A549 (cell line): ENCODE measurements around the gene SIVA1.

Source experiments
- ATOH8 ChIP-seq: fragments of 250-450 bp; sonication (Bioruptor Pico); IDR thresholded peaks from 2 replicates; pipeline ENCODE4 v1.5.0; 2020; ENCODE audit warnings: low read depth, mild to moderate bottlenecking, moderate library complexity
- CEBPB ChIP-seq, 2 experiments: fragments of >200 bp in 1 of 2; sonication (Bioruptor Twin) in 1 of 2; formaldehyde crosslinking in 1 of 2; IDR thresholded peaks; 2 replicates each; pipeline ENCODE4 v1.6.1; 2012 to 2016
- CTCF ChIP-seq: fragments of >200 bp; sonication (Bioruptor Twin); formaldehyde crosslinking; IDR thresholded peaks from 3 replicates; pipeline ENCODE4 v1.5.1; 2016
- E2F6 ChIP-seq: IDR thresholded peaks from 2 replicates; pipeline ENCODE4 v1.6.1; 2012; ENCODE audit warnings: low read depth, borderline replicate concordance
- FOSB ChIP-seq: fragments of 250-450 bp; sonication (Bioruptor Pico); IDR thresholded peaks from 2 replicates; pipeline ENCODE4 v1.5.0; 2020; ENCODE audit warnings: mild to moderate bottlenecking, moderate library complexity
- FOXS1 ChIP-seq: fragments of 250-450 bp; sonication (Bioruptor Pico); IDR thresholded peaks from 2 replicates; pipeline ENCODE4 v1.5.0; 2020; ENCODE audit warnings: mild to moderate bottlenecking, moderate library complexity
- KDM5A ChIP-seq: fragments of 200-600 bp; sonication (generic); IDR thresholded peaks from 2 replicates; pipeline ENCODE4 v1.6.1; 2016; ENCODE audit warnings: antibody characterized with exemption, mild to moderate bottlenecking
- MAFK ChIP-seq: fragments of 450-650 bp; IDR thresholded peaks from 2 replicates; pipeline ENCODE4 v1.6.1; 2014; ENCODE audit not compliant: partially characterized antibody
- POLR2A ChIP-seq: IDR thresholded peaks from 2 replicates; pipeline ENCODE4 v1.6.1; 2012; ENCODE audit warnings: mild to moderate bottlenecking, low read length
- REST ChIP-seq: fragments of 200-600 bp; sonication (generic); IDR thresholded peaks from 2 replicates; pipeline ENCODE4 v1.6.1; 2016; ENCODE audit warnings: antibody characterized with exemption, mild to moderate bottlenecking, moderate library complexity

- no peak for TF ChIP-seq POLR2A
- no peak for TF ChIP-seq CEBPB (IDR thresholded peaks at IDR 0.05)
- TF ChIP-seq E2F6, result no peak
- TF ChIP-seq CTCF, result no peak
- TF ChIP-seq ATOH8 (CRISPR knock-in tag), result no peak
- TF ChIP-seq MAFK, result no peak
- no peak for TF ChIP-seq FOXS1 (CRISPR knock-in tag)
- TF ChIP-seq KDM5A, result no peak
- TF ChIP-seq FOSB, result no peak
- no peak for TF ChIP-seq REST
These were observed 39.3 kb downstream of the SIVA1 start for GRCh38 chr14:104792101-104792884.
